OCI-LY7 (cell line): ENCODE results near the gene CUEDC1. TPM values are rescaled to one million over a fixed set of nuclear protein-coding genes. Genes with fewer than 3 reads are reported as not detected.
"Not testable (repeated sequence)": the region's sequence is repeated elsewhere in the genome, so short reads cannot be mapped to it uniquely, and the experiment has no call there.

ENCODE experiments used
- BruUV-seq: library from RNA; stranded (reverse); fragments of 400-500 nt; replicated peaks from 2 replicates; lab custom pipeline; 2021; lab: Mats Ljungman, UMichigan
- CTCF ChIA-PET: fragments of 300-600 bp; sonication (Branson Sonifier 250); formaldehyde crosslinking; loops from one replicate; lab custom pipeline; 2022; ENCODE audit warnings: antibody characterized with exemption; ENCODE audit not compliant: unreplicated experiment; lab: Charles Lee
- POLR2A ChIA-PET: fragments of 300-600 bp; sonication (Branson Sonifier 250); formaldehyde crosslinking; loops from one replicate; lab custom pipeline; 2022; ENCODE audit warnings: antibody characterized with exemption; lab: Charles Lee
- DNase-seq: peaks from one replicate; pipeline ENCODE4 v3.0.0-alpha.2; 2015; ENCODE audit warnings: low spot score
- H2AFZ ChIP-seq: fragments of 200-600 bp; sonication (generic), shearing (Covaris generic); 2 replicates; pipeline ENCODE4 v1.6.1; 2014; ENCODE audit warnings: mild to moderate bottlenecking, antibody characterized with exemption, low read length, moderate library complexity
- H3K27ac ChIP-seq: fragments of 200-600 bp; sonication (generic); 2 replicates; pipeline ENCODE4 v1.5.1; 2014; ENCODE audit warnings: mixed run types, low read depth, mild to moderate bottlenecking, moderate library complexity, low read length, inconsistent platforms; ENCODE audit not compliant: poor library complexity, severe bottlenecking
- H3K36me3 ChIP-seq: fragments of 200-600 bp; sonication (generic); 2 replicates; pipeline ENCODE4 v1.6.1; 2014; ENCODE audit warnings: mild to moderate bottlenecking, antibody characterized with exemption, low read length, moderate library complexity, mixed read lengths; ENCODE audit not compliant: insufficient read depth
- H3K4me1 ChIP-seq: fragments of 200-600 bp; sonication (generic); 2 replicates; pipeline ENCODE4 v1.5.1; 2014; ENCODE audit warnings: mild to moderate bottlenecking, low read length; ENCODE audit not compliant: insufficient read depth, poor library complexity, severe bottlenecking
- H3K4me2 ChIP-seq: fragments of 200-600 bp; sonication (generic); 2 replicates; pipeline ENCODE4 v1.6.1; 2014; ENCODE audit warnings: mild to moderate bottlenecking, low read length
- H3K4me3 ChIP-seq: fragments of 200-600 bp; sonication (generic); 2 replicates; pipeline ENCODE4 v1.5.1; 2014; ENCODE audit warnings: mild to moderate bottlenecking, low read depth, low read length; ENCODE audit not compliant: poor library complexity, severe bottlenecking
- H3K79me2 ChIP-seq: fragments of 200-600 bp; sonication (generic); 2 replicates; pipeline ENCODE4 v1.6.1; 2016; ENCODE audit warnings: low read depth, mild to moderate bottlenecking, low read length, moderate library complexity, mixed read lengths; ENCODE audit not compliant: insufficient read depth
- H3K9me2 ChIP-seq: fragments of 200-600 bp; sonication (generic); 2 replicates; pipeline ENCODE4 v1.6.1; 2016; ENCODE audit warnings: mild to moderate bottlenecking, low read length, mixed read lengths; ENCODE audit not compliant: insufficient read depth
- H3K9me3 ChIP-seq: fragments of 200-600 bp; sonication (generic); 2 replicates; pipeline ENCODE4 v1.6.1; 2014; ENCODE audit warnings: mild to moderate bottlenecking, mixed run types, low read length, mixed read lengths
- H4K20me1 ChIP-seq: fragments of 200-600 bp; sonication (generic); 2 replicates; pipeline ENCODE4 v1.6.1; 2014; ENCODE audit warnings: mild to moderate bottlenecking, antibody characterized with exemption, low read length, moderate library complexity, mixed read lengths; ENCODE audit not compliant: insufficient read depth
- EZH2phosphoT487 ChIP-seq: fragments of 200-600 bp; sonication (generic); IDR thresholded peaks from 2 replicates; pipeline ENCODE4 v1.6.1; 2018; ENCODE audit warnings: low read depth, borderline replicate concordance, mild to moderate bottlenecking, mixed run types, antibody characterized with exemption, low read length, moderate library complexity, mixed read lengths
- intact Hi-C: fragments of 100-400 bp; cut with micrococcal nuclease; formaldehyde crosslinking; loops from one replicate; pipeline ENCODE4 v1.10.0; 2022; ENCODE audit not compliant: unreplicated experiment
- total RNA-seq, 2 experiments: library from RNA; depleted of rRNA in 1 of 2; stranded (reverse); fragments of >200 nt in 1 of 2; shearing (Covaris generic) in 1 of 2; gene quantifications; 2 replicates each; pipeline ENCODE4 v1.2.3, GENCODE V29; 2014 to 2022
- TF ChIP-seq, protein P1 (sequence below): fragments of 200-600 bp; sonication (generic); conservative IDR thresholded peaks from 2 replicates; pipeline ENCODE4 v1.5.1; 2014; ENCODE audit warnings: mild to moderate bottlenecking, antibody characterized with exemption, low read length, moderate library complexity, mixed read lengths

Gene CUEDC1
- total RNA-seq, 2 experiments from 2014 or later: 0.74 TPM; not detected in 1

- Histone ChIP-seq H3K4me2 (no peak overlapping the region), H3K4me1 (no peaks in the 10 kb centered on the region), H2AFZ (no peak overlapping the region), H3K9me2 (no peaks in the 10 kb centered on the region), H3K9me3 (no peaks in the 10 kb centered on the region), H3K79me2 (no peaks in the 10 kb centered on the region), H4K20me1 (no peaks in the 10 kb centered on the region; the same call in 1 of the 2 replicates), H3K4me3 (no peak overlapping the region), H3K27ac (no peak overlapping the region), H3K36me3 (no peaks in the 10 kb centered on the region)
- BruUV-seq: no TSS peak
- intact Hi-C loops: no loop called here
- TF ChIP-seq EZH2phosphoT487: no peak
- TF ChIP-seq, protein P1, sequence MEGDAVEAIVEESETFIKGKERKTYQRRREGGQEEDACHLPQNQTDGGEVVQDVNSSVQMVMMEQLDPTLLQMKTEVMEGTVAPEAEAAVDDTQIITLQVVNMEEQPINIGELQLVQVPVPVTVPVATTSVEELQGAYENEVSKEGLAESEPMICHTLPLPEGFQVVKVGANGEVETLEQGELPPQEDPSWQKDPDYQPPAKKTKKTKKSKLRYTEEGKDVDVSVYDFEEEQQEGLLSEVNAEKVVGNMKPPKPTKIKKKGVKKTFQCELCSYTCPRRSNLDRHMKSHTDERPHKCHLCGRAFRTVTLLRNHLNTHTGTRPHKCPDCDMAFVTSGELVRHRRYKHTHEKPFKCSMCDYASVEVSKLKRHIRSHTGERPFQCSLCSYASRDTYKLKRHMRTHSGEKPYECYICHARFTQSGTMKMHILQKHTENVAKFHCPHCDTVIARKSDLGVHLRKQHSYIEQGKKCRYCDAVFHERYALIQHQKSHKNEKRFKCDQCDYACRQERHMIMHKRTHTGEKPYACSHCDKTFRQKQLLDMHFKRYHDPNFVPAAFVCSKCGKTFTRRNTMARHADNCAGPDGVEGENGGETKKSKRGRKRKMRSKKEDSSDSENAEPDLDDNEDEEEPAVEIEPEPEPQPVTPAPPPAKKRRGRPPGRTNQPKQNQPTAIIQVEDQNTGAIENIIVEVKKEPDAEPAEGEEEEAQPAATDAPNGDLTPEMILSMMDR: no peak
- CTCF ChIA-PET: no interaction called here
- no peak for DNase-seq
- POLR2A ChIA-PET: no interaction called here
Measured at GRCh38 chr17:57924677-57925076, 30.5 kb downstream of the CUEDC1 start.

- no peaks in the 10 kb centered on the region for H3K9me2 ChIP-seq
- DNase-seq: no peak
- ChIA-PET CTCF (no interaction called here), POLR2A (no interaction called here)
- no peak overlapping the region for H2AFZ ChIP-seq
- no peaks in the 10 kb centered on the region; the same call in 1 of the 2 replicates for H4K20me1 ChIP-seq
- TF ChIP-seq, protein P1: no peak
- no peak for TF ChIP-seq EZH2phosphoT487
- H3K4me1 ChIP-seq: no peaks in the 10 kb centered on the region
- no peak overlapping the region for H3K27ac ChIP-seq
- BruUV-seq: no TSS peak
- no peak overlapping the region for H3K4me2 ChIP-seq
- no peaks in the 10 kb centered on the region for H3K79me2 ChIP-seq
- no peak overlapping the region for H3K4me3 ChIP-seq
- H3K36me3 ChIP-seq: no peaks in the 10 kb centered on the region
- H3K9me3 ChIP-seq: no peaks in the 10 kb centered on the region
- intact Hi-C loops: no loop called here
Measured at GRCh38 chr17:57923182-57923872, 31.9 kb downstream of the CUEDC1 start.

DNA sequence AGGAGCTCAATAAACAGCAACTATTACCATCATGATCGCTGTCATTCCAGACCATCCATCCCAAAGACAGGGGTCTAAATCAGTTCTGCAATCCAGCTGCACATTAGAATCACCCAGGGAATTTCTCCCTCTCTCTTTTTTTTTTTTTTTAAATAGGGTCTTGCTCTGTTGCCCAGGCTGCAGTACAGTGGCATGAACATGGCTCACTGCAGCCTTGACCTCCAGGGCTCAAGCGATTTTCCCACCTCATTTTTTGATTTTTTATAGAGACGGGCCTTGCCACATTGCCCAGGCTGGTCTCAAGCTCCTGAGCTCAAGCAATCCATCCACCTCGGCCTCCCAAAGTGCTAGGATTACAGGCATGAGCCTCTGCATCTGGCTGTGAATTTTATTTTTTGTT lies 32.5 kb downstream of the CUEDC1 start:
- H3K9me2 ChIP-seq, H3K4me1 ChIP-seq, DNase-seq, H3K27ac ChIP-seq, H2AFZ ChIP-seq, CTCF ChIA-PET, H3K36me3 ChIP-seq, H3K9me3 ChIP-seq, H3K4me2 ChIP-seq, intact Hi-C loops, H4K20me1 ChIP-seq, H3K4me3 ChIP-seq, BruUV-seq, H3K79me2 ChIP-seq: not testable (repeated sequence)
- POLR2A ChIA-PET: interaction anchor here (0.7 kb wide), 1 partner anchor 216 kb away, joined by 3 read pairs; no protein-coding TSS in a partner anchor
